ENCODE results near the gene ZFP28. TPM values are rescaled to one million over a fixed set of nuclear protein-coding genes. Genes with fewer than 3 reads are reported as not detected.

ZFP28 gene
- total and polyA plus RNA-seq, 2 of the 4 experiments (the other 2 are of a cell fraction): 3.0 to 6.5 TPM

DNA sequence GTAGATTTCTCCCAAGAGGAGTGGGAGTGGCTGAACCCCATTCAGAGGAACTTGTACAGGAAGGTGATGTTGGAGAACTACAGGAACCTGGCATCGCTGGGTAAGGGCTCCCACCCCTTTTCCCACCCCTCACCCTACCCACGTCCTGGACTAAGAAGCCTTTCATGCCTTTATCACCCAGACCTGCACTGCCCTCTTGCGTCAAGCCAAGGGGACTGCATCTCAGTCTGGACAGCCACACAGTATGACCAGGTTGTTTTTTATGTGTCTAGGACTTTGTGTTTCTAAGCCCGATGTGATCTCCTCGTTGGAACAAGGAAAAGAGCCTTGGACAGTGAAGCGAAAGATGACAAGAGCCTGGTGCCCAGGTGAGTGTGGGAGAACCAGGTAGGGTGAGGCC lies 8.8 kb downstream of the ZFP28 start:
- ChIA-PET CTCF (no interaction called here), POLR2A (ENCODE audit: unreplicated experiment) (interaction anchor here (0.5 kb wide), 1 partner anchor 94 kb away, joined by 4 read pairs; no protein-coding TSS in a partner anchor)
- no peak overlapping the region for H4K5ac ChIP-seq (ENCODE audit: low read depth, low read length)
- WGBS, 2 experiments (ENCODE audit: extremely low coverage in 2 of 2, insufficient read length in 1 of 2): no CpG with 5 or more reads among the region's 6 CpGs
- H2AFZ ChIP-seq (replicated peaks; ENCODE audit: low read length, poor library complexity): no peak overlapping the region
- no peaks in the 10 kb centered on the region for H4K20me1 ChIP-seq (ENCODE audit: insufficient read depth, low read length)
- no peak overlapping the region for H3K23ac ChIP-seq (ENCODE audit: low read depth, low read length)
- no peaks in the 10 kb centered on the region for H3K27me3 ChIP-seq (ENCODE audit: control insufficient read depth, insufficient read depth, low read length)
- dilution Hi-C loops (cut with HindIII; ENCODE audit: low sequenced_read_pairs, unreplicated experiment) (no loop called here), intact Hi-C loops (cut with micrococcal nuclease) (no loop called here), in situ Hi-C loops (cut with MboI; ENCODE audit: low sequenced_read_pairs) (no loop called here)
- H2BK20ac ChIP-seq (ENCODE audit: low read depth, low read length): no peak overlapping the region
- BruUV-seq (replicated peaks): no TSS peak
- no peak overlapping the region for H3K4ac ChIP-seq (ENCODE audit: low read depth, low read length)
- no peak overlapping the region for H2AK9ac ChIP-seq (replicated peaks; ENCODE audit: low read depth, low read length, poor library complexity)
- no peak overlapping the region for H2BK120ac ChIP-seq (ENCODE audit: low read depth, low read length)
- no peak for DNase-seq
- H3K4me2 ChIP-seq (ENCODE audit: low read depth, low read length): no peak overlapping the region
- H3K9ac ChIP-seq (ENCODE audit: low read depth, low read length): no peak overlapping the region
- no peak overlapping the region for H2BK5ac ChIP-seq (ENCODE audit: low read depth, low read length, poor library complexity, severe bottlenecking)
- H2AK5ac ChIP-seq (ENCODE audit: low read depth, low read length): no peak overlapping the region
- TF ChIP-seq CEBPB (IDR thresholded peaks at IDR 0.05; ENCODE audit: low read depth, low read length): no peak
- no peak for TF ChIP-seq SMC3 (IDR thresholded peaks at IDR 0.05; ENCODE audit: low read depth, low read length)
- no peak for TF ChIP-seq MAFK (IDR thresholded peaks at IDR 0.05; ENCODE audit: low read depth, low read length)
- no peak for TF ChIP-seq FOS (IDR thresholded peaks at IDR 0.05; ENCODE audit: low read depth, low read length)
- TF ChIP-seq, protein P1, sequence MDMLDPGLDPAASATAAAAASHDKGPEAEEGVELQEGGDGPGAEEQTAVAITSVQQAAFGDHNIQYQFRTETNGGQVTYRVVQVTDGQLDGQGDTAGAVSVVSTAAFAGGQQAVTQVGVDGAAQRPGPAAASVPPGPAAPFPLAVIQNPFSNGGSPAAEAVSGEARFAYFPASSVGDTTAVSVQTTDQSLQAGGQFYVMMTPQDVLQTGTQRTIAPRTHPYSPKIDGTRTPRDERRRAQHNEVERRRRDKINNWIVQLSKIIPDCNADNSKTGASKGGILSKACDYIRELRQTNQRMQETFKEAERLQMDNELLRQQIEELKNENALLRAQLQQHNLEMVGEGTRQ (IDR thresholded peaks at IDR 0.05; ENCODE audit: low read depth, low read length): no peak
- no peak for TF ChIP-seq RCOR1 (IDR thresholded peaks at IDR 0.05; ENCODE audit: insufficient replicate concordance, low read length)
- TF ChIP-seq, protein P2, sequence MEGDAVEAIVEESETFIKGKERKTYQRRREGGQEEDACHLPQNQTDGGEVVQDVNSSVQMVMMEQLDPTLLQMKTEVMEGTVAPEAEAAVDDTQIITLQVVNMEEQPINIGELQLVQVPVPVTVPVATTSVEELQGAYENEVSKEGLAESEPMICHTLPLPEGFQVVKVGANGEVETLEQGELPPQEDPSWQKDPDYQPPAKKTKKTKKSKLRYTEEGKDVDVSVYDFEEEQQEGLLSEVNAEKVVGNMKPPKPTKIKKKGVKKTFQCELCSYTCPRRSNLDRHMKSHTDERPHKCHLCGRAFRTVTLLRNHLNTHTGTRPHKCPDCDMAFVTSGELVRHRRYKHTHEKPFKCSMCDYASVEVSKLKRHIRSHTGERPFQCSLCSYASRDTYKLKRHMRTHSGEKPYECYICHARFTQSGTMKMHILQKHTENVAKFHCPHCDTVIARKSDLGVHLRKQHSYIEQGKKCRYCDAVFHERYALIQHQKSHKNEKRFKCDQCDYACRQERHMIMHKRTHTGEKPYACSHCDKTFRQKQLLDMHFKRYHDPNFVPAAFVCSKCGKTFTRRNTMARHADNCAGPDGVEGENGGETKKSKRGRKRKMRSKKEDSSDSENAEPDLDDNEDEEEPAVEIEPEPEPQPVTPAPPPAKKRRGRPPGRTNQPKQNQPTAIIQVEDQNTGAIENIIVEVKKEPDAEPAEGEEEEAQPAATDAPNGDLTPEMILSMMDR (conservative IDR thresholded peaks at IDR 0.05; ENCODE audit: low read depth, low read length): no peak
- TF ChIP-seq RAD21 (IDR thresholded peaks at IDR 0.05; ENCODE audit: low read length): no peak
- no peak for TF ChIP-seq RFX5 (IDR thresholded peaks at IDR 0.05; ENCODE audit: low read depth, low read length)
- TF ChIP-seq BHLHE40 (IDR thresholded peaks at IDR 0.05; ENCODE audit: low read depth, low read length): no peak
- no peak for TF ChIP-seq CHD1 (IDR thresholded peaks at IDR 0.05; ENCODE audit: low read depth, low read length)
- no peak for TF ChIP-seq MAZ (IDR thresholded peaks at IDR 0.05; ENCODE audit: borderline replicate concordance, low read depth, low read length)
- TF ChIP-seq, protein P3, sequence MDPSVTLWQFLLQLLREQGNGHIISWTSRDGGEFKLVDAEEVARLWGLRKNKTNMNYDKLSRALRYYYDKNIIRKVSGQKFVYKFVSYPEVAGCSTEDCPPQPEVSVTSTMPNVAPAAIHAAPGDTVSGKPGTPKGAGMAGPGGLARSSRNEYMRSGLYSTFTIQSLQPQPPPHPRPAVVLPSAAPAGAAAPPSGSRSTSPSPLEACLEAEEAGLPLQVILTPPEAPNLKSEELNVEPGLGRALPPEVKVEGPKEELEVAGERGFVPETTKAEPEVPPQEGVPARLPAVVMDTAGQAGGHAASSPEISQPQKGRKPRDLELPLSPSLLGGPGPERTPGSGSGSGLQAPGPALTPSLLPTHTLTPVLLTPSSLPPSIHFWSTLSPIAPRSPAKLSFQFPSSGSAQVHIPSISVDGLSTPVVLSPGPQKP (IDR thresholded peaks at IDR 0.05; ENCODE audit: borderline replicate concordance, low read depth, low read length): no peak
- TF ChIP-seq MXI1 (IDR thresholded peaks at IDR 0.05; ENCODE audit: borderline replicate concordance, low read depth, low read length): no peak
- no peak for TF ChIP-seq NFE2L2 (IDR thresholded peaks at IDR 0.05; ENCODE audit: low read depth, low read length)
- TF ChIP-seq POLR2A (IDR thresholded peaks at IDR 0.05; ENCODE audit: low read depth, low read length): no peak
- H2BK15ac ChIP-seq (ENCODE audit: low read depth, low read length): no peak overlapping the region
- no peak overlapping the region for H3K27ac ChIP-seq (ENCODE audit: insufficient read depth, low read length)
- H3K14ac ChIP-seq (replicated peaks; ENCODE audit: low read depth, low read length): no peak overlapping the region
- H4K91ac ChIP-seq (ENCODE audit: insufficient read depth, low read depth, low read length): no peak overlapping the region
- H3K36me3 ChIP-seq (ENCODE audit: control insufficient read depth, insufficient read depth, low read length): peaks cover 44% of the 10 kb centered on the region
- no peaks in the 10 kb centered on the region for H3K9me1 ChIP-seq (ENCODE audit: insufficient read depth, low read length)
- no peak for ATAC-seq (ENCODE audit: low read depth)
- no peak overlapping the region for H3K4me3 ChIP-seq (ENCODE audit: insufficient read depth, low read depth, low read length)
- no peak overlapping the region for H3K56ac ChIP-seq (ENCODE audit: extremely low read depth, insufficient read depth, low read length)
- no peak overlapping the region for H4K8ac ChIP-seq (ENCODE audit: low read depth in 2 of 2, low read length in 2 of 2)
- H3K79me1 ChIP-seq (ENCODE audit: low read depth in 1 of 2, low read length in 2 of 2): peaks cover 0 to 17% of the 10 kb centered on the region in 2 experiments; a peak in 1 of 4 replicates
- H3K9me3 ChIP-seq (ENCODE audit: control insufficient read depth, insufficient read depth, low read length): peaks cover 54% of the 10 kb centered on the region
- no peaks in the 10 kb centered on the region for H3K4me1 ChIP-seq (ENCODE audit: control insufficient read depth, insufficient read depth, low read length)
- no peak overlapping the region for H3K18ac ChIP-seq (ENCODE audit: low read depth, low read length)
